IMR-90 (cell line): ENCODE measurements around the gene NPIPB2. TPM values are rescaled to one million over a fixed set of nuclear protein-coding genes. Genes with fewer than 3 reads are reported as not detected.
A peak's percentile ranks its signal among the peaks of the same experiment; 100 is the strongest.

ENCODE experiments used
- ATAC-seq: fragments of 200-7000 bp; cut with Tn5 transposase; 2 replicates; pipeline ENCODE4 v1.9.1; 2020; ENCODE audit warnings: low read depth, mild to moderate bottlenecking, moderate library complexity
- BruUV-seq: library from RNA; stranded (reverse); fragments of 400-500 nt; replicated peaks from 2 replicates; lab custom pipeline; 2021; lab: Mats Ljungman, UMichigan
- CTCF ChIA-PET: fragments of 300-600 bp; formaldehyde crosslinking; extraction: SDS; loops from one replicate; lab custom pipeline; 2021; ENCODE audit warnings: antibody characterized with exemption; lab: Yijun Ruan, JAX
- POLR2A ChIA-PET: fragments of 300-600 bp; sonication (Branson Sonifier 250); formaldehyde crosslinking; loops from one replicate; lab custom pipeline; 2022; ENCODE audit warnings: antibody characterized with exemption; ENCODE audit not compliant: unreplicated experiment; lab: Charles Lee
- DNase-seq: peaks from one replicate; pipeline ENCODE4 v3.0.0; 2013
- H2AFZ ChIP-seq: replicated peaks from 2 replicates; pipeline ENCODE3; 2013; ENCODE audit warnings: low read length, mild to moderate bottlenecking; ENCODE audit not compliant: poor library complexity
- H2AK5ac ChIP-seq: 2 replicates; pipeline ENCODE4 v1.6.1; 2013; ENCODE audit warnings: low read depth, low read length, inconsistent platforms
- H2AK9ac ChIP-seq: replicated peaks from 2 replicates; pipeline ENCODE3; 2013; ENCODE audit warnings: mild to moderate bottlenecking, low read depth, low read length, moderate library complexity; ENCODE audit not compliant: poor library complexity
- H2BK120ac ChIP-seq: 2 replicates; pipeline ENCODE4 v1.6.1; 2013; ENCODE audit warnings: low read depth, low read length, inconsistent platforms
- H2BK15ac ChIP-seq: 3 replicates; pipeline ENCODE4 v1.6.1; 2013; ENCODE audit warnings: low read depth, low read length, inconsistent platforms
- H2BK20ac ChIP-seq: 2 replicates; pipeline ENCODE4 v1.6.1; 2013; ENCODE audit warnings: low read depth, mild to moderate bottlenecking, inconsistent platforms, low read length, moderate library complexity
- H2BK5ac ChIP-seq: 2 replicates; pipeline ENCODE4 v1.6.1; 2013; ENCODE audit warnings: mild to moderate bottlenecking, low read depth, low read length, inconsistent platforms; ENCODE audit not compliant: poor library complexity, severe bottlenecking
- H3K14ac ChIP-seq: replicated peaks from 2 replicates; pipeline ENCODE4 v1.6.1; 2013; ENCODE audit warnings: low read depth, low read length, inconsistent platforms
- H3K18ac ChIP-seq: 2 replicates; pipeline ENCODE4 v1.6.1; 2013; ENCODE audit warnings: low read depth, low read length, control low read depth
- H3K23ac ChIP-seq: 2 replicates; pipeline ENCODE4 v1.6.1; 2013; ENCODE audit warnings: low read depth, low read length, inconsistent platforms
- H3K27ac ChIP-seq: 2 replicates; pipeline ENCODE4 v1.5.1; 2013; ENCODE audit warnings: mild to moderate bottlenecking, control low read depth, low read length; ENCODE audit not compliant: insufficient read depth
- H3K27me3 ChIP-seq: 2 replicates; pipeline ENCODE4 v1.6.1; 2013; ENCODE audit warnings: low read length; ENCODE audit not compliant: control insufficient read depth, insufficient read depth
- H3K36me3 ChIP-seq: 2 replicates; pipeline ENCODE4 v1.6.1; 2013; ENCODE audit warnings: low read length, mixed read lengths; ENCODE audit not compliant: control insufficient read depth, insufficient read depth
- H3K4ac ChIP-seq: 2 replicates; pipeline ENCODE4 v1.6.1; 2013; ENCODE audit warnings: low read depth, low read length, inconsistent platforms
- H3K4me1 ChIP-seq: 2 replicates; pipeline ENCODE4 v1.6.1; 2013; ENCODE audit warnings: low read length, mixed read lengths; ENCODE audit not compliant: control insufficient read depth, insufficient read depth
- H3K4me2 ChIP-seq: 2 replicates; pipeline ENCODE4 v1.6.1; 2013; ENCODE audit warnings: low read depth, mild to moderate bottlenecking, control low read depth, low read length, moderate library complexity
- H3K4me3 ChIP-seq: 2 replicates; pipeline ENCODE4 v1.5.1; 2013; ENCODE audit warnings: low read depth, mild to moderate bottlenecking, control low read depth, low read length, moderate library complexity; ENCODE audit not compliant: insufficient read depth
- H3K56ac ChIP-seq: 2 replicates; pipeline ENCODE4 v1.6.1; 2013; ENCODE audit warnings: low read length, inconsistent platforms; ENCODE audit not compliant: insufficient read depth; ENCODE audit errors: extremely low read depth
- H3K79me1 ChIP-seq, 2 experiments: 2 replicates each; pipeline ENCODE4 v1.6.1; 2013; ENCODE audit warnings: low read length in 2 of 2, inconsistent platforms in 1 of 2, low read depth in 1 of 2
- H3K9ac ChIP-seq: 2 replicates; pipeline ENCODE4 v1.6.1; 2013; ENCODE audit warnings: low read depth, low read length, control low read depth
- H3K9me1 ChIP-seq: 2 replicates; pipeline ENCODE4 v1.6.1; 2013; ENCODE audit warnings: low read length, inconsistent platforms; ENCODE audit not compliant: insufficient read depth
- H3K9me3 ChIP-seq: 2 replicates; pipeline ENCODE4 v1.6.1; 2013; ENCODE audit warnings: low read length; ENCODE audit not compliant: control insufficient read depth, insufficient read depth
- H4K20me1 ChIP-seq: 2 replicates; pipeline ENCODE4 v1.6.1; 2013; ENCODE audit warnings: low read length, inconsistent platforms; ENCODE audit not compliant: insufficient read depth
- H4K5ac ChIP-seq: 2 replicates; pipeline ENCODE4 v1.6.1; 2013; ENCODE audit warnings: mild to moderate bottlenecking, low read depth, low read length, control low read depth
- H4K8ac ChIP-seq, 2 experiments: 2 replicates each; pipeline ENCODE4 v1.6.1; 2013; ENCODE audit warnings: low read depth in 2 of 2, low read length in 2 of 2, control low read depth in 1 of 2, inconsistent platforms in 1 of 2
- H4K91ac ChIP-seq: 2 replicates; pipeline ENCODE4 v1.6.1; 2013; ENCODE audit warnings: low read depth, low read length, inconsistent platforms; ENCODE audit not compliant: insufficient read depth
- MAZ ChIP-seq: IDR thresholded peaks from 2 replicates; pipeline ENCODE4 v1.6.1; 2012; ENCODE audit warnings: low read depth, mild to moderate bottlenecking, low read length, improper control_type of control experiment, moderate library complexity, borderline replicate concordance
- RAD21 ChIP-seq: IDR thresholded peaks from 2 replicates; pipeline ENCODE4 v1.6.1; 2012; ENCODE audit warnings: low read length, improper control_type of control experiment
- SMC3 ChIP-seq: fragments of 150-350 bp; IDR thresholded peaks from 2 replicates; pipeline ENCODE4 v1.6.1; 2016; ENCODE audit warnings: low read depth, mild to moderate bottlenecking, antibody characterized with exemption, low read length, moderate library complexity
- WGBS, 2 experiments: methylation state at CpG; one replicate each; pipeline versions ENCODE4 v1.1.5 to v1.1.7; 2013; ENCODE audit warnings: missing lambda C conversion rate in 2 of 2; ENCODE audit not compliant: insufficient read length in 1 of 2; ENCODE audit errors: extremely low coverage in 2 of 2; 5-methylcytosine and 5-hydroxymethylcytosine counted together
- dilution Hi-C: fragments of 300-500 bp; cut with HindIII; formaldehyde crosslinking; loops from one replicate; pipeline ENCODE4 v1.14.3; 2018; ENCODE audit warnings: low sequenced_read_pairs; ENCODE audit not compliant: unreplicated experiment
- in situ Hi-C: fragments of 300-500 bp; cut with MboI; formaldehyde crosslinking; loops from 3 replicates; pipeline ENCODE4 v1.14.3; 2019; ENCODE audit warnings: low sequenced_read_pairs, inconsistent platforms, mixed read lengths
- intact Hi-C: fragments of 100-400 bp; cut with micrococcal nuclease; formaldehyde crosslinking; loops from 2 replicates; pipeline ENCODE4 v1.10.0; 2022
- polyA plus RNA-seq, 3 experiments: library from polyadenylated mRNA; depleted of rRNA; stranded (reverse); fragments of >200 nt; gene quantifications; 2 replicates each; pipeline ENCODE4 v1.2.3, GENCODE V29; 2012; ENCODE audit warnings: low replicate concordance in 1 of 3
- total RNA-seq: library from RNA; depleted of rRNA; stranded (reverse); fragments of >200 nt; gene quantifications from 2 replicates; pipeline ENCODE4 v1.2.3, GENCODE V29; 2012
- TF ChIP-seq, protein P1 (sequence below): conservative IDR thresholded peaks from 2 replicates; pipeline ENCODE4 v1.5.1; 2012; ENCODE audit warnings: mild to moderate bottlenecking, low read depth, low read length, improper control_type of control experiment
- TF ChIP-seq, protein P2 (sequence below): fragments of 150-350 bp; IDR thresholded peaks from 2 replicates; pipeline ENCODE4 v1.6.1; 2017; ENCODE audit warnings: mild to moderate bottlenecking, antibody characterized with exemption, low read length, low read depth

NPIPB2 gene
- total and polyA plus RNA-seq, 2 of the 4 experiments (the other 2 are of a cell fraction), result 2.2 to 7.7 TPM

DNA sequence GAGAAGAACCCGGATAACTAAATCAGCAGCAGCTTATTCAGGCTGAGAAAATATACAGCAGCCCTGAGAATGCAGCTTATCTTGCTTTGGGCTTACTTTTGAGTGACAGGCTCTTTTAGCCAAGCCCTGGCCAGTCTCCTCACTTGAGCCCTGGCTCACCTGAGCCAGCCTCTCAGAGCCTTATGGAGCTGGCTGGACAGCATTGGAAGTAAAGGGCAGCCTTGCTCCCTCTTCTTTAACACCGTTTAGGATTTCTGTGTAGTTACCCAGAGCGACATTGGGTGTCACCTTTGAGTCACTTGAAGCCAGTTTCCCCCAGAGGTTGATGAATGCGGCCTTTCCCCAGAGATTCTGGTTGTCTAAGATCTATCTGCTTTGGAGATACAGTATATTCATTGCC lies 7.7 kb upstream of the NPIPB2 start:
- ChIA-PET POLR2A (no interaction called here), CTCF (interaction anchor here (0.5 to 1.9 kb wide), 6 partner anchors 34 to 515 kb away, joined by 3 to 15 read pairs (median 4); no protein-coding TSS in a partner anchor)
- DNase-seq (peak; percentile 47), ATAC-seq (peak; percentile 83)
- H3K79me1 ChIP-seq, result no peaks in the 10 kb centered on the region
- peak overlapping the region; percentile 55 for H2BK120ac ChIP-seq
- H2BK5ac ChIP-seq, result no peak overlapping the region
- H3K4me3 ChIP-seq, result no peak overlapping the region
- no peak overlapping the region for H3K23ac ChIP-seq
- peak overlapping the region; percentile 38; the same call in 1 of the 2 replicates for H2AK5ac ChIP-seq
- intact Hi-C loops, result loop anchor here (1.0 kb wide), 1 partner anchor 119 kb away; no protein-coding TSS in a partner anchor
- in situ Hi-C loops, result no loop called here
- no peak overlapping the region for H2BK20ac ChIP-seq
- H2AFZ ChIP-seq, result peak overlapping the region; percentile 76
- H2BK15ac ChIP-seq, result no peak overlapping the region
- H3K36me3 ChIP-seq, result no peaks in the 10 kb centered on the region
- H4K20me1 ChIP-seq, result no peaks in the 10 kb centered on the region
- H3K27me3 ChIP-seq, result no peaks in the 10 kb centered on the region
- WGBS, 2 experiments, result no CpG with 5 or more reads among the region's 4 CpGs
- H3K27ac ChIP-seq, result no peak overlapping the region
- H3K9me1 ChIP-seq, result peaks cover 7% of the 10 kb centered on the region
- H3K56ac ChIP-seq, result no peak overlapping the region
- H3K14ac ChIP-seq, result no peak overlapping the region
- H3K9ac ChIP-seq, result no peak overlapping the region
- TF ChIP-seq RAD21 (peak; percentile 68), SMC3 (peak; percentile 52), MAZ (no peak)
- TF ChIP-seq, protein P1, sequence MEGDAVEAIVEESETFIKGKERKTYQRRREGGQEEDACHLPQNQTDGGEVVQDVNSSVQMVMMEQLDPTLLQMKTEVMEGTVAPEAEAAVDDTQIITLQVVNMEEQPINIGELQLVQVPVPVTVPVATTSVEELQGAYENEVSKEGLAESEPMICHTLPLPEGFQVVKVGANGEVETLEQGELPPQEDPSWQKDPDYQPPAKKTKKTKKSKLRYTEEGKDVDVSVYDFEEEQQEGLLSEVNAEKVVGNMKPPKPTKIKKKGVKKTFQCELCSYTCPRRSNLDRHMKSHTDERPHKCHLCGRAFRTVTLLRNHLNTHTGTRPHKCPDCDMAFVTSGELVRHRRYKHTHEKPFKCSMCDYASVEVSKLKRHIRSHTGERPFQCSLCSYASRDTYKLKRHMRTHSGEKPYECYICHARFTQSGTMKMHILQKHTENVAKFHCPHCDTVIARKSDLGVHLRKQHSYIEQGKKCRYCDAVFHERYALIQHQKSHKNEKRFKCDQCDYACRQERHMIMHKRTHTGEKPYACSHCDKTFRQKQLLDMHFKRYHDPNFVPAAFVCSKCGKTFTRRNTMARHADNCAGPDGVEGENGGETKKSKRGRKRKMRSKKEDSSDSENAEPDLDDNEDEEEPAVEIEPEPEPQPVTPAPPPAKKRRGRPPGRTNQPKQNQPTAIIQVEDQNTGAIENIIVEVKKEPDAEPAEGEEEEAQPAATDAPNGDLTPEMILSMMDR, result peak; percentile 57
- TF ChIP-seq, protein P2, sequence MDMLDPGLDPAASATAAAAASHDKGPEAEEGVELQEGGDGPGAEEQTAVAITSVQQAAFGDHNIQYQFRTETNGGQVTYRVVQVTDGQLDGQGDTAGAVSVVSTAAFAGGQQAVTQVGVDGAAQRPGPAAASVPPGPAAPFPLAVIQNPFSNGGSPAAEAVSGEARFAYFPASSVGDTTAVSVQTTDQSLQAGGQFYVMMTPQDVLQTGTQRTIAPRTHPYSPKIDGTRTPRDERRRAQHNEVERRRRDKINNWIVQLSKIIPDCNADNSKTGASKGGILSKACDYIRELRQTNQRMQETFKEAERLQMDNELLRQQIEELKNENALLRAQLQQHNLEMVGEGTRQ, result no peak
- H3K18ac ChIP-seq, result no peak overlapping the region
- H3K4me1 ChIP-seq, result peaks cover 6% of the 10 kb centered on the region
- H4K5ac ChIP-seq, result no peak overlapping the region
- no peak overlapping the region for H4K91ac ChIP-seq
- H4K8ac ChIP-seq, result no peak overlapping the region
- peak overlapping the region; percentile 51 for H2AK9ac ChIP-seq
- H3K4ac ChIP-seq, result peak overlapping the region; percentile 39; the same call in 1 of the 2 replicates
- dilution Hi-C loops, result no loop called here
- no peaks in the 10 kb centered on the region for H3K9me3 ChIP-seq
- BruUV-seq, result no TSS peak
- no peak overlapping the region for H3K4me2 ChIP-seq
